Measurements from ENCODE around the gene CCDC12.

The CCDC12 gene

GRCh38 chr3:46876313-46877300 lies 99.9 kb downstream of the CCDC12 start:
- Histone ChIP-seq H3K9me3 (ENCODE audit: control insufficient read depth, low read length) (no peaks in the 10 kb centered on the region), H3K4me3 (ENCODE audit: extremely low read depth, insufficient read depth, low read length, poor library complexity, severe bottlenecking) (no peak overlapping the region), H3K36me3 (ENCODE audit: control insufficient read depth, insufficient read depth, low read length) (no peaks in the 10 kb centered on the region), H3K4me1 (ENCODE audit: control insufficient read depth, insufficient read depth, low read length, poor library complexity, severe bottlenecking) (peaks cover 48% of the 10 kb centered on the region), H3K27ac (ENCODE audit: low read depth, low read length, severe bottlenecking) (peak overlapping the region; percentile 78)
- whole genome bisulfite sequencing, 2 experiments (ENCODE audit: insufficient coverage in 2 of 2), result 82 to 86% methylated on average over 5 to 6 of the region's 10 CpGs

- no peaks in the 10 kb centered on the region for H3K36me3 ChIP-seq (ENCODE audit: control insufficient read depth, insufficient read depth, low read length)
These were observed 101.0 kb downstream of the CCDC12 start for GRCh38 chr3:46875560-46875959.

GRCh38 chr3:46874430-46874829 lies 102.1 kb downstream of the CCDC12 start:
- Histone ChIP-seq H3K27ac (ENCODE audit: low read depth, low read length, severe bottlenecking) (no peak overlapping the region), H3K9me3 (ENCODE audit: control insufficient read depth, low read length) (no peaks in the 10 kb centered on the region), H3K4me1 (ENCODE audit: control insufficient read depth, insufficient read depth, low read length, poor library complexity, severe bottlenecking) (peaks cover 41% of the 10 kb centered on the region), H3K4me3 (ENCODE audit: extremely low read depth, insufficient read depth, low read length, poor library complexity, severe bottlenecking) (no peak overlapping the region), H3K36me3 (ENCODE audit: control insufficient read depth, insufficient read depth, low read length) (no peaks in the 10 kb centered on the region)
- 60 to 74% methylated on average over 1 to 5 of the region's 18 CpGs for WGBS, 2 experiments (ENCODE audit: insufficient coverage in 2 of 2)

More at GRCh38 chr3:46875560-46875959, 101.0 kb downstream of the CCDC12 start:
- WGBS, 2 experiments (ENCODE audit: insufficient coverage in 2 of 2), result 92 to 96% methylated on average over 4 to 7 of the region's 9 CpGs
- no peak overlapping the region for H3K4me3 ChIP-seq (ENCODE audit: extremely low read depth, insufficient read depth, low read length, poor library complexity, severe bottlenecking)
- H3K9me3 ChIP-seq (ENCODE audit: control insufficient read depth, low read length), result no peaks in the 10 kb centered on the region
- H3K27ac ChIP-seq (ENCODE audit: low read depth, low read length, severe bottlenecking), result no peak overlapping the region
- H3K4me1 ChIP-seq (ENCODE audit: control insufficient read depth, insufficient read depth, low read length, poor library complexity, severe bottlenecking), result peaks cover 48% of the 10 kb centered on the region

GRCh38 chr3:46873521-46873920 lies 103.0 kb downstream of the CCDC12 start:
- no peaks in the 10 kb centered on the region for H3K9me3 ChIP-seq (ENCODE audit: control insufficient read depth, low read length)
- peaks cover 36% of the 10 kb centered on the region for H3K4me1 ChIP-seq (ENCODE audit: control insufficient read depth, insufficient read depth, low read length, poor library complexity, severe bottlenecking)
- H3K27ac ChIP-seq (ENCODE audit: low read depth, low read length, severe bottlenecking), result no peak overlapping the region
- H3K36me3 ChIP-seq (ENCODE audit: control insufficient read depth, insufficient read depth, low read length), result no peaks in the 10 kb centered on the region
- no peak overlapping the region for H3K4me3 ChIP-seq (ENCODE audit: extremely low read depth, insufficient read depth, low read length, poor library complexity, severe bottlenecking)
- 93 to 100% methylated on average over 2 of the region's 5 CpGs for WGBS, 2 experiments (ENCODE audit: insufficient coverage in 2 of 2)
